ENCODE results near the gene FOXD4.
"Not testable (repeated sequence)": the region's sequence is repeated elsewhere in the genome, so short reads cannot be mapped to it uniquely, and the experiment has no call there.

DNA sequence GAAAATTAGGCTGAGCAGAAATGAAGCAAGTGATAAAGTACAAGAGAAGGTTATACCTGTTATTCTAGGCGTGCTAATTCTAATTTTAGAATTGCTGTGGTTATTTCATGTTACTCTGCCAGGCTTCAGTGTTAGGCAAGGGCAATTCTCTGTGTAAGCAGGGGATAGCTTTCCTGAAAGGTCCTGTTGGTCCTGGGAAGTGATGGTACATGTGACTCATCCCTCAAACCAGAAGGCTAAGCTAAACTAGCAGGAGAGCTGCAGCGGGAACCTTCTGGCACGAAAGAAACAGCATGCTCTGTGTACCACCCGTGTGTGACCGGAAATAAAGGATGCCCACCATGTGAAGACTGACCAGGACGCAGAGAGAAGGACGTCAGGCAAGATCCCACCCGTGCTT lies 8.7 kb downstream of the FOXD4 start:
- TF ChIP-seq CTCF, POLR2A (IDR thresholded peaks at IDR 0.05): not testable (repeated sequence)

All from body of pancreas (tissue), 4 donors.